GM12801 (cell line): Measurements from ENCODE around the gene TWIST1.

Source experiments
- CTCF ChIP-seq: IDR thresholded peaks from one replicate; pipeline ENCODE4 v1.5.1; 2011; ENCODE audit warnings: control low read depth; ENCODE audit not compliant: insufficient read length; ENCODE audit errors: extremely low read depth

Gene TWIST1

DNA sequence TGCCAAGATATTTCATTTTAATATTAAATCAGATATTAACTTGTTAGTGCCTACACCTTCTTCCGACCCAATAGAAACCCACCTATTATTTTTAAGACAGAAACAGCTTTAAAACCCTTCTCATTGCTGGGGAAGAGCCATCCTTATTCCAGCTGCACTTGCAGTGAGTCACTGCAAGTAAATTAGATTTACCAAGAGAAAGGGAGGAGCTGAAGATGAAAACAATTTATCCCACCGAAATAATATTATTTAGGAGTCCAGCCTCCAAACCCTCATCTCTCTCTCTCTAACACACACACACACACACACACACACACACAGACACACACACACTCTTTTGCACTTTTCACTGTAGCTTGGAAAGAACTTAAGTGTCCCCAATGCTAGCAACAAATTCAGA is 26.9 kb downstream of the TWIST1 start:
- TF ChIP-seq CTCF, result no peak

DNA sequence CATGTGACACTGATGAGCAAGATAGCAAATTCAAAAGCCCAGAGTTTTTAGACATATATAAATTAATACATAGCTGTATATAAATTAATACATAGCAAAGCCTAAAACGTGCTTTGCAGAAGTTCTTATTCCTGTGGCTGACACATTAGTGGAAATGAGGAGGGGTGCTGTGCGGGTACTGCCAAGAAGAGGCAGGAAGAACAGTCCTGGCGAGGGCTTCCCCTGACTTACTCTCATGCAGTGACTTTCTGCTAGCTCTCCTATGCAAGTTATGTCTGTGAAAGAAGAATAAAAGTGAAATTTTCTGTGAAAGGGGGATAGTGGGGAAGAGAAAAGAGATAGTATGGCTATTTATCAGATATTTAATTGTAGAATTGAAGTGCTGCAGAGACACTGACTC is 27.6 kb downstream of the TWIST1 start:
- TF ChIP-seq CTCF, result no peak

DNA sequence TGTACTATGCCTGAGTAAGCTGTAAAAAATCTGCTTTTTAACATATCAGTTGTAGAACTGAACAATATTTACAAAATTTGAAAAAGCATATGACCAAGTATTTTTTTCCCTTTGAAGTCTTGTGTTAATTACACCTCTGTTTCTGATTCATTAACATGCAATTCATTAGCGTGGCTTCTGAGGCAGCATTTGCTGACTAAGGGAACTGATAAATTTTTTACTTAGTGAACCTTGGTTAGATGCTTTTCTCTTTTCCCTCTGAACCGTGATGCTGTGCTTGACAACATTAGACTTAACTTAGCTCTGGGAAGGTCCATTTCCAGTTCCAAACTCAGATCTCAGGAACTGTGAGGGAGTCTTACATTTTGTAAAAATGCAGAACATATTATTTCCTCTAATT is 28.1 kb downstream of the TWIST1 start:
- TF ChIP-seq CTCF, result no peak

GRCh38 chr7:19080093-19080492 is 37.3 kb downstream of the TWIST1 start:
- TF ChIP-seq CTCF, result no peak

GRCh38 chr7:19079066-19079465 is 38.4 kb downstream of the TWIST1 start:
- no peak for TF ChIP-seq CTCF

DNA sequence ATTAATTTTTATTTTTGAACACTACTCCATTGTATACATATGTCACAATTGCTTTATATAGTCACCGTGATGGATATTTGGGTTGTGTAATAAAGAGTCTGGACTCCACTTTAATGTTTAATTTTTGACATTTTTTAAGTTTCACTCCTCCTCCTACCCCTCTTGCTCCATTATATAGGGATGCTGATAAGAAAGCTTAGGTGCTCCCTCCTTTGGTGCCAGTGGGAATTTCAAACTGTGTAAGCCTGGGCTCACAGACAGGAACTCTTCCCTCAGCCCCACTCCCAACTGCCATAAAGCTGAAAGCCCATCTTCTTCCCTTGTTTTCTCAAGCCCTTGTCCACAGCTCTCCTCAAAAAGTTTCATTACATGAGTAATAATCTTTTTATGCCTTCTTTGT is 47.6 kb downstream of the TWIST1 start:
- TF ChIP-seq CTCF, result no peak

DNA sequence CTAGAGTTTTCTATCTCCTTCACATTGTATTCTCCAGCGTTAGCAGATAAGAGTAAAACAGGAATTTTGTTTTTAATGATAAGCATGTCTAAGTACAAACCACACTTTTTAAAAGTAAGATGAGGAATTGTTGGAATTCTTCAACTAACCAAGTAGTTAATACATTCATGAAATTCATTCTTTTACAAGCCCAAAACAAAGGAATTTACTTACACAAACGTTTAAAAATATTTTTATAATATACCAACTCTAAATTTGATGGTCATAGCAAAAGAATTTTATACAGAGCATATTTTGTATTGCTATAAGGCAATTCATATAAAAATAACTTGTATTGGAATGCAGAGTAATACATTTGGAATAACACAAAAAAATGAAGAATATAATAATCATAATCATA is 51.3 kb downstream of the TWIST1 start:
- TF ChIP-seq CTCF, result no peak
